Mesodermal cell (in vitro differentiated cells): ENCODE results near the gene KLHL25.

Source experiments
- H3K27ac ChIP-seq: 2 replicates; pipeline ENCODE4 v1.7.0; 2013; ENCODE audit warnings: mild to moderate bottlenecking, low read depth, low read length, moderate library complexity; ENCODE audit not compliant: severe bottlenecking
- H3K36me3 ChIP-seq: 2 replicates; pipeline ENCODE4 v1.7.1; 2013; ENCODE audit warnings: mild to moderate bottlenecking, low read length, moderate library complexity; ENCODE audit not compliant: control insufficient read depth, insufficient read depth
- H3K4me1 ChIP-seq: one replicate; pipeline ENCODE4 v1.7.1; 2013; ENCODE audit warnings: mild to moderate bottlenecking, low read length; ENCODE audit not compliant: insufficient read depth, control insufficient read depth, poor library complexity, severe bottlenecking
- H3K4me3 ChIP-seq: 2 replicates; pipeline ENCODE4 v1.7.0; 2013; ENCODE audit warnings: low read length, control low read depth, mild to moderate bottlenecking; ENCODE audit not compliant: insufficient read depth, poor library complexity, severe bottlenecking; ENCODE audit errors: extremely low read depth
- H3K9me3 ChIP-seq: 2 replicates; pipeline ENCODE4 v1.7.1; 2013; ENCODE audit warnings: mild to moderate bottlenecking, low read length, moderate library complexity; ENCODE audit not compliant: control insufficient read depth
- WGBS, 2 experiments: methylation state at CpG; one replicate each; pipeline ENCODE4 v1.1.5; 2013; ENCODE audit warnings: missing lambda C conversion rate in 2 of 2; ENCODE audit not compliant: insufficient coverage in 2 of 2; 5-methylcytosine and 5-hydroxymethylcytosine counted together

Gene KLHL25

GRCh38 chr15:85725564-85725963, 69.2 kb downstream of the KLHL25 start:
- 100% methylated on average over 1 of the region's 4 CpGs for WGBS, 2 experiments
- peaks cover 6% of the 10 kb centered on the region for H3K4me1 ChIP-seq
- H3K4me3 ChIP-seq = no peak overlapping the region
- H3K27ac ChIP-seq = no peak overlapping the region
- H3K9me3 ChIP-seq = no peaks in the 10 kb centered on the region
- peaks cover 89% of the 10 kb centered on the region for H3K36me3 ChIP-seq

GRCh38 chr15:85725019-85725418, 69.7 kb downstream of the KLHL25 start:
- 67% methylated on average over 1 of the region's 3 CpGs; no CpG with 5 or more reads in 1 of the 2 experiments for WGBS, 2 experiments
- no peak overlapping the region for H3K4me3 ChIP-seq
- peaks cover 92% of the 10 kb centered on the region for H3K36me3 ChIP-seq
- no peak overlapping the region for H3K27ac ChIP-seq
- H3K9me3 ChIP-seq = no peaks in the 10 kb centered on the region
- peaks cover 4% of the 10 kb centered on the region for H3K4me1 ChIP-seq

GRCh38 chr15:85723960-85724945, 70.5 kb downstream of the KLHL25 start:
- WGBS, 2 experiments = 77 to 88% methylated on average over 8 to 9 of the region's 10 CpGs
- Histone ChIP-seq H3K4me3 (no peak overlapping the region), H3K9me3 (no peaks in the 10 kb centered on the region), H3K4me1 (no peaks in the 10 kb centered on the region), H3K27ac (no peak overlapping the region), H3K36me3 (peaks cover 98% of the 10 kb centered on the region)

GRCh38 chr15:85722374-85723152, 72.2 kb downstream of the KLHL25 start:
- WGBS, 2 experiments = no CpG with 5 or more reads among the region's 1 CpG
- H3K27ac ChIP-seq = no peak overlapping the region
- H3K4me3 ChIP-seq = no peak overlapping the region
- H3K9me3 ChIP-seq = no peaks in the 10 kb centered on the region
- peaks cover 98% of the 10 kb centered on the region for H3K36me3 ChIP-seq
- no peaks in the 10 kb centered on the region for H3K4me1 ChIP-seq

- Histone ChIP-seq H3K27ac (no peak overlapping the region), H3K4me1 (peaks cover 6% of the 10 kb centered on the region), H3K9me3 (no peaks in the 10 kb centered on the region), H3K36me3 (peaks cover 96% of the 10 kb centered on the region), H3K4me3 (no peak overlapping the region)
- WGBS, 2 experiments = 89 to 91% methylated on average over 1 to 4 of the region's 4 CpGs
These were observed 75.7 kb downstream of the KLHL25 start for GRCh38 chr15:85718981-85719380.

GRCh38 chr15:85718271-85718971, 76.3 kb downstream of the KLHL25 start:
- 92 to 97% methylated on average over 8 to 11 of the region's 12 CpGs for WGBS, 2 experiments
- H3K4me3 ChIP-seq = no peak overlapping the region
- H3K9me3 ChIP-seq = no peaks in the 10 kb centered on the region
- peaks cover 95% of the 10 kb centered on the region for H3K36me3 ChIP-seq
- H3K4me1 ChIP-seq = peaks cover 6% of the 10 kb centered on the region
- no peak overlapping the region for H3K27ac ChIP-seq

GRCh38 chr15:85717212-85717611, 77.5 kb downstream of the KLHL25 start:
- H3K4me3 ChIP-seq = no peak overlapping the region
- peaks cover 96% of the 10 kb centered on the region for H3K36me3 ChIP-seq
- 86 to 100% methylated on average over 2 of the region's 2 CpGs for WGBS, 2 experiments
- peaks cover 6% of the 10 kb centered on the region for H3K4me1 ChIP-seq
- no peaks in the 10 kb centered on the region for H3K9me3 ChIP-seq
- H3K27ac ChIP-seq = no peak overlapping the region

GRCh38 chr15:85716261-85716660, 78.5 kb downstream of the KLHL25 start:
- H3K9me3 ChIP-seq = no peaks in the 10 kb centered on the region
- 48 to 60% methylated on average over 2 to 3 of the region's 3 CpGs for WGBS, 2 experiments
- H3K27ac ChIP-seq = no peak overlapping the region
- peaks cover 6% of the 10 kb centered on the region for H3K4me1 ChIP-seq
- peaks cover 96% of the 10 kb centered on the region for H3K36me3 ChIP-seq
- no peak overlapping the region for H3K4me3 ChIP-seq

- peaks cover 17% of the 10 kb centered on the region for H3K4me1 ChIP-seq
- peaks cover 81% of the 10 kb centered on the region for H3K36me3 ChIP-seq
- H3K9me3 ChIP-seq = no peaks in the 10 kb centered on the region
- no peak overlapping the region for H3K4me3 ChIP-seq
- H3K27ac ChIP-seq = no peak overlapping the region
- 95 to 99% methylated on average over 6 of the region's 7 CpGs for WGBS, 2 experiments
These were observed 83.0 kb downstream of the KLHL25 start for GRCh38 chr15:85711580-85712192.

- H3K4me3 ChIP-seq = no peak overlapping the region
- peaks cover 13% of the 10 kb centered on the region for H3K4me1 ChIP-seq
- 90 to 98% methylated on average over 5 of the region's 7 CpGs for WGBS, 2 experiments
- H3K36me3 ChIP-seq = peaks cover 70% of the 10 kb centered on the region
- H3K9me3 ChIP-seq = no peaks in the 10 kb centered on the region
- no peak overlapping the region for H3K27ac ChIP-seq
These were observed 84.3 kb downstream of the KLHL25 start for GRCh38 chr15:85710340-85710842.
